H9 (cell line): ENCODE results near the gene PARD3. TPM values are rescaled to one million over a fixed set of nuclear protein-coding genes. Genes with fewer than 3 reads are reported as not detected.

Experiments used
- DNase-seq: peaks from one replicate; pipeline ENCODE4 v3.0.0-alpha.2; 2017
- H2AFZ ChIP-seq: one replicate; pipeline ENCODE4 v1.6.1; 2013; ENCODE audit warnings: mild to moderate bottlenecking, low read length, control low read depth, moderate library complexity
- H2AK5ac ChIP-seq: 2 replicates; pipeline ENCODE4 v1.6.1; 2013; ENCODE audit warnings: low read length, control low read depth, mixed read lengths; ENCODE audit not compliant: insufficient read length
- H2BK120ac ChIP-seq: one replicate; pipeline ENCODE4 v1.6.1; 2013; ENCODE audit warnings: low read depth, mild to moderate bottlenecking, low read length, control low read depth, inconsistent platforms; ENCODE audit not compliant: poor library complexity, severe bottlenecking
- H2BK12ac ChIP-seq: 2 replicates; pipeline ENCODE4 v1.6.1; 2013; ENCODE audit warnings: low read length, control low read depth, mixed read lengths, low read depth; ENCODE audit not compliant: insufficient read length
- H2BK15ac ChIP-seq: 2 replicates; pipeline ENCODE4 v1.6.1; 2013; ENCODE audit warnings: low read depth, low read length, control low read depth
- H2BK20ac ChIP-seq: one replicate; pipeline ENCODE4 v1.6.1; 2013; ENCODE audit warnings: low read depth, mild to moderate bottlenecking, low read length, control low read depth, inconsistent platforms; ENCODE audit not compliant: poor library complexity, severe bottlenecking
- H2BK5ac ChIP-seq: 2 replicates; pipeline ENCODE4 v1.6.1; 2013; ENCODE audit warnings: low read length, control low read depth, mixed read lengths; ENCODE audit not compliant: insufficient read length
- H3K14ac ChIP-seq: 2 replicates; pipeline ENCODE4 v1.6.1; 2013; ENCODE audit warnings: low read length, control low read depth; ENCODE audit not compliant: insufficient read depth
- H3K18ac ChIP-seq: 2 replicates; pipeline ENCODE4 v1.6.1; 2013; ENCODE audit warnings: low read depth, mild to moderate bottlenecking, mixed read lengths, low read length, control low read depth; ENCODE audit not compliant: insufficient read length
- H3K23ac ChIP-seq: 2 replicates; pipeline ENCODE4 v1.6.1; 2013; ENCODE audit warnings: low read length, control low read depth, mixed read lengths, low read depth; ENCODE audit not compliant: insufficient read length
- H3K23me2 ChIP-seq: 2 replicates; pipeline ENCODE4 v1.6.1; 2013; ENCODE audit warnings: low read depth, mild to moderate bottlenecking, mixed read lengths, low read length, control low read depth; ENCODE audit not compliant: insufficient read length, poor library complexity, severe bottlenecking
- H3K27ac ChIP-seq: 2 replicates; pipeline ENCODE4 v1.5.1; 2013; ENCODE audit warnings: low read length, control low read depth, mixed read lengths, low read depth; ENCODE audit not compliant: insufficient read length
- H3K27me3 ChIP-seq: 2 replicates; pipeline ENCODE4 v1.6.1; 2013; ENCODE audit warnings: low read length, control low read depth, inconsistent platforms; ENCODE audit not compliant: insufficient read depth
- H3K4ac ChIP-seq: 2 replicates; pipeline ENCODE4 v1.6.1; 2013; ENCODE audit warnings: low read depth, mild to moderate bottlenecking, control low read depth, inconsistent platforms, low read length, moderate library complexity
- H3K4me1 ChIP-seq: 2 replicates; pipeline ENCODE4 v1.6.1; 2013; ENCODE audit warnings: low read length, control low read depth, inconsistent platforms; ENCODE audit not compliant: insufficient read depth
- H3K4me2 ChIP-seq: 2 replicates; pipeline ENCODE4 v1.6.1; 2013; ENCODE audit warnings: low read length, control low read depth, mixed read lengths; ENCODE audit not compliant: insufficient read length, insufficient read depth
- H3K56ac ChIP-seq: 2 replicates; pipeline ENCODE4 v1.6.1; 2013; ENCODE audit warnings: low read depth, mild to moderate bottlenecking, mixed read lengths, low read length, control low read depth; ENCODE audit not compliant: insufficient read length
- H3K79me1 ChIP-seq: 2 replicates; pipeline ENCODE4 v1.6.1; 2013; ENCODE audit warnings: low read depth, mild to moderate bottlenecking, moderate library complexity, low read length, control low read depth, inconsistent platforms; ENCODE audit not compliant: insufficient read depth, poor library complexity, severe bottlenecking
- H3K79me2 ChIP-seq: 2 replicates; pipeline ENCODE4 v1.6.1; 2013; ENCODE audit warnings: low read length, control low read depth, inconsistent platforms; ENCODE audit not compliant: insufficient read depth
- H3K9ac ChIP-seq: 2 replicates; pipeline ENCODE4 v1.6.1; 2013; ENCODE audit warnings: low read length, control low read depth, mixed read lengths; ENCODE audit not compliant: insufficient read length; ENCODE audit errors: extremely low read depth
- H3K9me3 ChIP-seq: one replicate; pipeline ENCODE4 v1.6.1; 2013; ENCODE audit warnings: low read depth, low read length, inconsistent platforms; ENCODE audit not compliant: control insufficient read depth
- H3T11ph ChIP-seq: one replicate; pipeline ENCODE4 v1.6.1; 2013; ENCODE audit warnings: mild to moderate bottlenecking, low read length, control low read depth, inconsistent platforms
- H4K20me1 ChIP-seq: one replicate; pipeline ENCODE4 v1.6.1; 2013; ENCODE audit not compliant: control insufficient read depth, insufficient read length, insufficient read depth
- H4K5ac ChIP-seq: 2 replicates; pipeline ENCODE4 v1.6.1; 2013; ENCODE audit warnings: low read depth, mild to moderate bottlenecking, mixed read lengths, low read length, control low read depth; ENCODE audit not compliant: insufficient read length
- H4K8ac ChIP-seq: replicated peaks from 2 replicates; pipeline ENCODE4 v1.6.1; 2013; ENCODE audit warnings: low read length, control low read depth, mixed read lengths, low read depth; ENCODE audit not compliant: insufficient read length
- H4K91ac ChIP-seq: 2 replicates; pipeline ENCODE4 v1.6.1; 2013; ENCODE audit warnings: low read depth, mild to moderate bottlenecking, moderate library complexity, mixed read lengths, low read length, control low read depth; ENCODE audit not compliant: insufficient read length
- H3K27ac Mint-ChIP-seq, 3 experiments: 2 replicates in 2 of 3; 3 replicates in 1 of 3; pipeline ENCODE4 v1.8.0; 2020 to 2021; ENCODE audit warnings: mixed read lengths in 3 of 3, mild to moderate bottlenecking in 1 of 3, moderate library complexity in 1 of 3
- H3K27me3 Mint-ChIP-seq: 2 replicates; pipeline ENCODE4 v1.8.0; 2021; ENCODE audit warnings: low read depth, mild to moderate bottlenecking, moderate library complexity, mixed read lengths
- H3K36me3 Mint-ChIP-seq, 3 experiments: 2 replicates in 2 of 3; 3 replicates in 1 of 3; pipeline ENCODE4 v1.8.0; 2020 to 2021; ENCODE audit warnings: low read depth in 3 of 3, mixed read lengths in 3 of 3; ENCODE audit not compliant: insufficient read depth in 1 of 3
- H3K4me1 Mint-ChIP-seq, 2 experiments: 2 replicates each; pipeline ENCODE4 v1.8.0; 2020; ENCODE audit warnings: mixed read lengths in 2 of 2
- H3K4me3 Mint-ChIP-seq, 2 experiments: 2 replicates in 1 of 2; 3 replicates in 1 of 2; pipeline ENCODE4 v1.8.0; 2020 to 2021; ENCODE audit warnings: mild to moderate bottlenecking in 2 of 2, mixed read lengths in 2 of 2, moderate library complexity in 1 of 2
- H3K9me3 Mint-ChIP-seq, 2 experiments: 2 replicates in 1 of 2; 3 replicates in 1 of 2; pipeline ENCODE4 v1.8.0; 2020; ENCODE audit warnings: mild to moderate bottlenecking in 2 of 2, mixed read lengths in 2 of 2, moderate library complexity in 1 of 2
- CTCF ChIP-seq: fragments of 200-600 bp; sonication (generic); conservative IDR thresholded peaks from 3 replicates; pipeline ENCODE4 v1.8.0; 2021; ENCODE audit warnings: antibody characterized with exemption, mild to moderate bottlenecking
- WGBS: extraction: QIAGEN DNeasy Blood & Tissue Kit; methylation state at CpG from one replicate; pipeline ENCODE4 v1.1.7; 2013; ENCODE audit warnings: missing lambda C conversion rate, low lambda C conversion rate, mixed read lengths; ENCODE audit not compliant: insufficient read length; ENCODE audit errors: extremely low coverage; 5-methylcytosine and 5-hydroxymethylcytosine counted together
- total RNA-seq: library from RNA; stranded (reverse); gene quantifications from 2 replicates; pipeline ENCODE4 v1.2.1, GENCODE V29; 2021

PARD3 gene
- total RNA-seq, 1 experiment from 2014 or later, result 44.7 TPM

- no peak overlapping the region for H2BK5ac ChIP-seq
- no peak overlapping the region for H3K18ac ChIP-seq
- no peak for DNase-seq
- H2BK20ac ChIP-seq, result no peak overlapping the region
- Mint-ChIP-seq H3K27ac (peak overlapping the region; percentile 23 to 77 (median 67); a peak in 3 of 7 replicates), H3K9me3 (0 out of 5 replicates have a peak, but pooled peaks cover 0 to 3% of the 10 kb centered on the region in 2 experiments), H3K4me3 (no peak overlapping the region; a peak in 1 of 5 replicates), H3K27me3 (no peaks in the 10 kb centered on the region), H3K4me1 (peaks cover 41 to 51% of the 10 kb centered on the region in 2 experiments), H3K36me3 (peaks cover 8 to 18% (median 11%) of the 10 kb centered on the region in 3 experiments; a peak in 6 of 7 replicates)
- no peaks in the 10 kb centered on the region for H4K20me1 ChIP-seq
- H3K4me2 ChIP-seq, result no peak overlapping the region
- H2BK120ac ChIP-seq, result no peak overlapping the region
- H3K79me2 ChIP-seq, result no peaks in the 10 kb centered on the region
- H3K9ac ChIP-seq, result no peak overlapping the region
- WGBS, result no CpG with 5 or more reads among the region's 4 CpGs
- H3K27ac ChIP-seq, result no peak overlapping the region
- H3K14ac ChIP-seq, result no peak overlapping the region
- H2BK15ac ChIP-seq, result no peak overlapping the region
- no peak overlapping the region for H2BK12ac ChIP-seq
- no peak overlapping the region for H3T11ph ChIP-seq
- H3K23ac ChIP-seq, result no peak overlapping the region
- no peak overlapping the region for H4K91ac ChIP-seq
- H3K4ac ChIP-seq, result no peak overlapping the region
- H4K8ac ChIP-seq, result no peak overlapping the region
- no peaks in the 10 kb centered on the region for H3K27me3 ChIP-seq
- no peak overlapping the region for H4K5ac ChIP-seq
- no peaks in the 10 kb centered on the region for H3K23me2 ChIP-seq
- no peak for TF ChIP-seq CTCF
- H3K9me3 ChIP-seq, result no peaks in the 10 kb centered on the region
- no peaks in the 10 kb centered on the region for H3K79me1 ChIP-seq
- H3K56ac ChIP-seq, result no peak overlapping the region
- no peak overlapping the region for H2AK5ac ChIP-seq
- peaks cover 2% of the 10 kb centered on the region; the same call in 1 of the 2 replicates for H3K4me1 ChIP-seq
- no peak overlapping the region for H2AFZ ChIP-seq
Observed at GRCh38 chr10:34373211-34373610, 441.9 kb downstream of the PARD3 start.
